Measurements from ENCODE around the gene SENP3.

GRCh38 chr17:7583253-7584109 is 21.8 kb downstream of the SENP3 start, which contains the start of gene MPDU1:
- TF ChIP-seq, protein P1, sequence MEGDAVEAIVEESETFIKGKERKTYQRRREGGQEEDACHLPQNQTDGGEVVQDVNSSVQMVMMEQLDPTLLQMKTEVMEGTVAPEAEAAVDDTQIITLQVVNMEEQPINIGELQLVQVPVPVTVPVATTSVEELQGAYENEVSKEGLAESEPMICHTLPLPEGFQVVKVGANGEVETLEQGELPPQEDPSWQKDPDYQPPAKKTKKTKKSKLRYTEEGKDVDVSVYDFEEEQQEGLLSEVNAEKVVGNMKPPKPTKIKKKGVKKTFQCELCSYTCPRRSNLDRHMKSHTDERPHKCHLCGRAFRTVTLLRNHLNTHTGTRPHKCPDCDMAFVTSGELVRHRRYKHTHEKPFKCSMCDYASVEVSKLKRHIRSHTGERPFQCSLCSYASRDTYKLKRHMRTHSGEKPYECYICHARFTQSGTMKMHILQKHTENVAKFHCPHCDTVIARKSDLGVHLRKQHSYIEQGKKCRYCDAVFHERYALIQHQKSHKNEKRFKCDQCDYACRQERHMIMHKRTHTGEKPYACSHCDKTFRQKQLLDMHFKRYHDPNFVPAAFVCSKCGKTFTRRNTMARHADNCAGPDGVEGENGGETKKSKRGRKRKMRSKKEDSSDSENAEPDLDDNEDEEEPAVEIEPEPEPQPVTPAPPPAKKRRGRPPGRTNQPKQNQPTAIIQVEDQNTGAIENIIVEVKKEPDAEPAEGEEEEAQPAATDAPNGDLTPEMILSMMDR (IDR thresholded peaks at IDR 0.05) = peak in 1 of 3 donors; percentile 3
- no peak for TF ChIP-seq EP300 (IDR thresholded peaks at IDR 0.05)
